Endothelial cell (in vitro differentiated cells): ENCODE results near the gene HDAC4. TPM values are rescaled to one million over a fixed set of nuclear protein-coding genes. Genes with fewer than 3 reads are reported as not detected.

Source experiments
- DNase-seq: peaks from one replicate; pipeline ENCODE4 v3.0.0; 2021; ENCODE audit warnings: low spot score
- H3K27ac Mint-ChIP-seq: one replicate; pipeline ENCODE4 v1.8.0; 2021; ENCODE audit warnings: mixed read lengths, inconsistent platforms; ENCODE audit not compliant: unreplicated experiment
- H3K27me3 Mint-ChIP-seq: one replicate; pipeline ENCODE4 v1.8.0; 2021; ENCODE audit warnings: mild to moderate bottlenecking, moderate library complexity, mixed read lengths, inconsistent platforms; ENCODE audit not compliant: unreplicated experiment
- H3K36me3 Mint-ChIP-seq: one replicate; pipeline ENCODE4 v1.8.0; 2021; ENCODE audit warnings: mild to moderate bottlenecking, low read depth, mixed read lengths, inconsistent platforms; ENCODE audit not compliant: unreplicated experiment
- H3K4me1 Mint-ChIP-seq: one replicate; pipeline ENCODE4 v1.8.0; 2021; ENCODE audit warnings: mild to moderate bottlenecking, mixed read lengths, inconsistent platforms; ENCODE audit not compliant: unreplicated experiment
- H3K4me3 Mint-ChIP-seq: one replicate; pipeline ENCODE4 v1.8.0; 2021; ENCODE audit warnings: mild to moderate bottlenecking, mixed read lengths, inconsistent platforms; ENCODE audit not compliant: unreplicated experiment
- H3K9me3 Mint-ChIP-seq: one replicate; pipeline ENCODE4 v1.8.0; 2021; ENCODE audit warnings: mixed read lengths, inconsistent platforms; ENCODE audit not compliant: unreplicated experiment
- total RNA-seq: library from RNA; stranded (reverse); fragmentation: NEBNext Ultra II Directional; extraction: Animal tissue kit (Norgen Biotek cat#: 25700); gene quantifications from one replicate; pipeline ENCODE4 v1.2.1, GENCODE V29; 2021; ENCODE audit not compliant: unreplicated experiment
- TF ChIP-seq, protein P1 (sequence below): fragments of 200-600 bp; sonication (generic); IDR thresholded peaks from one replicate; pipeline ENCODE4 v1.5.0; 2021; ENCODE audit warnings: antibody characterized with exemption; ENCODE audit not compliant: unreplicated experiment

Gene HDAC4
- total RNA-seq, 1 donor from 2014 or later: 26.0 TPM

GRCh38 chr2:239201531-239201876 is 199.3 kb downstream of the HDAC4 start:
- Mint-ChIP-seq H3K4me1 (peaks cover 14% of the 10 kb centered on the region), H3K9me3 (no peaks in the 10 kb centered on the region), H3K4me3 (no peak overlapping the region), H3K27ac (no peak overlapping the region), H3K36me3 (peaks cover 8% of the 10 kb centered on the region), H3K27me3 (peaks cover 3% of the 10 kb centered on the region)
- TF ChIP-seq, protein P1, sequence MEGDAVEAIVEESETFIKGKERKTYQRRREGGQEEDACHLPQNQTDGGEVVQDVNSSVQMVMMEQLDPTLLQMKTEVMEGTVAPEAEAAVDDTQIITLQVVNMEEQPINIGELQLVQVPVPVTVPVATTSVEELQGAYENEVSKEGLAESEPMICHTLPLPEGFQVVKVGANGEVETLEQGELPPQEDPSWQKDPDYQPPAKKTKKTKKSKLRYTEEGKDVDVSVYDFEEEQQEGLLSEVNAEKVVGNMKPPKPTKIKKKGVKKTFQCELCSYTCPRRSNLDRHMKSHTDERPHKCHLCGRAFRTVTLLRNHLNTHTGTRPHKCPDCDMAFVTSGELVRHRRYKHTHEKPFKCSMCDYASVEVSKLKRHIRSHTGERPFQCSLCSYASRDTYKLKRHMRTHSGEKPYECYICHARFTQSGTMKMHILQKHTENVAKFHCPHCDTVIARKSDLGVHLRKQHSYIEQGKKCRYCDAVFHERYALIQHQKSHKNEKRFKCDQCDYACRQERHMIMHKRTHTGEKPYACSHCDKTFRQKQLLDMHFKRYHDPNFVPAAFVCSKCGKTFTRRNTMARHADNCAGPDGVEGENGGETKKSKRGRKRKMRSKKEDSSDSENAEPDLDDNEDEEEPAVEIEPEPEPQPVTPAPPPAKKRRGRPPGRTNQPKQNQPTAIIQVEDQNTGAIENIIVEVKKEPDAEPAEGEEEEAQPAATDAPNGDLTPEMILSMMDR: no peak
- DNase-seq: no peak

- peaks cover 13% of the 10 kb centered on the region for H3K4me1 Mint-ChIP-seq
- H3K4me3 Mint-ChIP-seq: no peak overlapping the region
- H3K27me3 Mint-ChIP-seq: peaks cover 3% of the 10 kb centered on the region
- H3K9me3 Mint-ChIP-seq: no peaks in the 10 kb centered on the region
- peaks cover 13% of the 10 kb centered on the region for H3K36me3 Mint-ChIP-seq
- no peak overlapping the region for H3K27ac Mint-ChIP-seq
- DNase-seq: no peak
- TF ChIP-seq, protein P1: no peak
Observed at GRCh38 chr2:239200646-239201530, 199.9 kb downstream of the HDAC4 start.

DNA sequence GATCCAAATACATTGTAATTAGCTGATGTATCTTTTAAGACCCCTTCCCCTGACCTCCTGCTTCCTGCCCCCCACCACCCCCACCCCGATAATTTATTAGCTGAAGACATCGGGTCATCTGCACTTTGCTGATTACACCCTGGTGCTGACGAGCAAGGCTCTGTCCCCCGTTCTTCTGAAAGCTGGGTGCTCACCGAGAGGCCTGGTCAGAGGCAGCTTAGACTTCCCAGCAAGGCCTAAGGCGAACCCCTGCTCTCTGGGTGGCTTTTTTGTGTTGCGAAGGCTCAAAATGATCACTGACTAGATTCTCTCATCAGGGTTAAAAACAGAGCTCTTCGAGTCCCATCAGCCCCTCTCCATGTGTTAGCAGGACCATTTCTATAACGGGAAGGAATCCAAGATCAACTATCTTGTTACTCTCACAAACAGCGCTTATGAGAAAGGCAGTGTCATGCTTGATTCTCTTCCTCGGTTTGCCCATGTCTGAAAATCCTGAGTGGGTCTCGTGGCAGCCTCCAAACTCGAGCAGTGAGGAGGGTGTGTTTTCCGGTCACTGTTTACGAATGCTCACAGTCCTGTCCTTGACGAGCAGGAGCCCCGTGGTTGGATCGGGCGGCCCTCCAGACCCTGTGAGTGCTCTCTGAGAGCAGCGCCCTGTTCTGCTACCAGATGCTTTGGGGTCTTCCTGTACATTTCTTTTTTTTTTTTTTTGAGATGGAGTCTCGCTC is 201.6 kb downstream of the HDAC4 start:
- Mint-ChIP-seq H3K4me3 (no peak overlapping the region), H3K4me1 (peaks cover 4% of the 10 kb centered on the region), H3K36me3 (peaks cover 14% of the 10 kb centered on the region), H3K27me3 (peaks cover 3% of the 10 kb centered on the region), H3K9me3 (no peaks in the 10 kb centered on the region), H3K27ac (no peak overlapping the region)
- TF ChIP-seq, protein P1: no peak
- no peak for DNase-seq

GRCh38 chr2:239198221-239198620 is 202.6 kb downstream of the HDAC4 start:
- Mint-ChIP-seq H3K27me3 (peaks cover 3% of the 10 kb centered on the region), H3K4me1 (peaks cover 4% of the 10 kb centered on the region), H3K27ac (no peak overlapping the region), H3K4me3 (no peak overlapping the region), H3K36me3 (peaks cover 14% of the 10 kb centered on the region), H3K9me3 (no peaks in the 10 kb centered on the region)
- DNase-seq: no peak
- TF ChIP-seq, protein P1: no peak

- H3K36me3 Mint-ChIP-seq: peaks cover 14% of the 10 kb centered on the region
- H3K4me1 Mint-ChIP-seq: peaks cover 4% of the 10 kb centered on the region
- no peak for DNase-seq
- no peak overlapping the region for H3K27ac Mint-ChIP-seq
- H3K4me3 Mint-ChIP-seq: no peak overlapping the region
- peaks cover 3% of the 10 kb centered on the region for H3K27me3 Mint-ChIP-seq
- TF ChIP-seq, protein P1: no peak
- H3K9me3 Mint-ChIP-seq: no peaks in the 10 kb centered on the region
Observed at GRCh38 chr2:239197146-239197545, 203.7 kb downstream of the HDAC4 start.
